MG63 (cell line): Measurements from ENCODE around the gene ZNF331. TPM values are rescaled to one million over a fixed set of nuclear protein-coding genes. Genes with fewer than 3 reads are reported as not detected.
"Not testable (repeated sequence)": the region's sequence is repeated elsewhere in the genome, so short reads cannot be mapped to it uniquely, and the experiment has no call there.

Experiments used
- DNase-seq: peaks from one replicate; pipeline ENCODE4 v3.0.0-alpha.2; 2020
- H3K27me3 ChIP-seq: fragments of 250-450 bp; sonication (Bioruptor Pico); 2 replicates; pipeline ENCODE4 v1.5.1; 2020; ENCODE audit warnings: mild to moderate bottlenecking, moderate library complexity
- H3K36me3 ChIP-seq: fragments of 250-450 bp; sonication (Bioruptor Pico); 2 replicates; pipeline ENCODE4 v1.5.1; 2020; ENCODE audit warnings: mild to moderate bottlenecking, moderate library complexity
- H3K4me3 ChIP-seq: fragments of 250-450 bp; sonication (Bioruptor Pico); 2 replicates; pipeline ENCODE4 v1.5.1; 2020; ENCODE audit warnings: mild to moderate bottlenecking, moderate library complexity
- H3K9me3 ChIP-seq: fragments of 250-450 bp; sonication (Bioruptor Pico); 2 replicates; pipeline ENCODE4 v1.5.1; 2020; ENCODE audit warnings: mild to moderate bottlenecking, moderate library complexity
- total RNA-seq: library from RNA; depleted of rRNA; stranded (reverse); fragments of >200 nt; shearing (Covaris generic); gene quantifications from 2 replicates; pipeline ENCODE4 v1.2.3, GENCODE V29; 2014; ENCODE audit warnings: low replicate concordance; rRNA removed

ZNF331 gene
- total RNA-seq: 2.6 and 11.9 TPM in 2 replicates

DNA sequence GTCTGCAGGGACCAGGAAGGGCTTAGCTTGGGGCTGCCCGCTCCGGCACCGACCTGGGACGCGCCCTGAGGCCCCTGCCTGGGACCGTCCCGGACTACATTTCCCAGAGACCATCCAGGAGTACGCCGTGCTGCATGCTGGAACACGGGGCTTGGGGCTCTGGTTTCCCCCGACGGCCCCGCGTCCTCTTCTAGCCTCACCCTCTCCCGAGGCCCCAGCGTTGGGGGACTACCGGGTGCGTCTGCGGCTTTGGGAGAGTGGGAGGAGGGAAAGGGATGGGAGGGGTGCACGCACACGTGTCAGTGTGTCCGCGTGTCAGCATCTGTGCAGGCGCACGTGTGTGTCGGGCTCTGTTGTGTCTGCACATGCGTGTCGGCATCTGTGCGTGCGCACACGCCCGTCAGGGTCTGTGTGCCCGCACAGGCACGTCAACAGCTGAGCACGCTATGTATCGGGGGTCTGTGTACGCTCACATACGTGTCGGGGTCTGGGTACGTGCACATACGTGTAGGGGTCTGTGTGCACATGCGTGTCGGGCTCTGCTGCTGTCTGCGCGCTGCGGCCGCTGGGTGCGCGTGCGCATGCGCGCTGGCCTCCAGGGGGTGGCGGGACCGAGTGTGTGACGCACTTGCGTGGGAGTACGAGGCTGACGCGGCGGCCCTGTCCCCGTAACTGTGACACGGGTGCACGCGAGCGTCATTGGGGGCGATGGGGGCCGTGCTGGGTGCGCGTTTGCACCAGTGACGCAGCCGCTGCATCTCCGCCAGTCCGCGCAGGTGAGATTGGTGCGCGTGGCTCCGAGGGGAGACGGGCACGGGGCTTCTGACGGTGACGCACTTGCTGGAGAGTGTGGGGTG is at the start of gene ZNF331:
ZNF331 (plus strand) TSS at position 625 of the 857 bp plus-strand sequence. CDS start 31,232 bp downstream, outside the sequence.
- DNase-seq: peak; percentile 60

GRCh38 chr19:53492153-53492552 is 45.8 kb upstream of the ZNF331 start:
- DNase-seq: no peak
- H3K4me3 ChIP-seq: no peak overlapping the region

More for the DNA sequence above, at the start of gene ZNF331:
- Histone ChIP-seq H3K4me3 (peak within 1 kb of the TSS; percentile 53), H3K27me3 (no peaks in the 10 kb centered on the region), H3K36me3 (no peaks in the 10 kb centered on the region), H3K9me3 (no peaks in the 10 kb centered on the region)

GRCh38 chr19:53497311-53498023 is 40.5 kb upstream of the ZNF331 start:
- not testable (repeated sequence) for H3K4me3 ChIP-seq, DNase-seq, H3K27me3 ChIP-seq, H3K36me3 ChIP-seq, H3K9me3 ChIP-seq

More at GRCh38 chr19:53492153-53492552, 45.8 kb upstream of the ZNF331 start:
- no peaks in the 10 kb centered on the region for H3K36me3 ChIP-seq
- no peaks in the 10 kb centered on the region for H3K27me3 ChIP-seq
- peaks cover 3% of the 10 kb centered on the region; the same call in 1 of the 2 replicates for H3K9me3 ChIP-seq

DNA sequence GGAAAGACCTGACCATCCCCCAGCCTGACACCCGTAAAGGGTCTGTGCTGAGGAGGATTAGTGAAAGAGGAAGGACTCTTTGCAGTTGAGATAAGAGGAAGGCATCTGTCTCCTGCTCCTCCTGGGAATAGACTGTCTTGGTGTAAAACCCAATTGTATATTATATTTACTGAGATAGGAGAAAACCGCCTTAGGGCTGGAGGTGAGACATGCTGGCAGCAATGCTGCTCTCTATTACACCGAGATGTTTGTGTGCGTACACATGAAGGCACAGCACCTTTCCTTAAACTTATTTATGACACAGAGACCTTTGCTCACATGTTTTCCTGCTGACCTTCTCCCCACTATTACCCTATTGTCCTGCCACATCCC is 39.9 kb upstream of the ZNF331 start:
- not testable (repeated sequence) for H3K4me3 ChIP-seq, H3K27me3 ChIP-seq, H3K36me3 ChIP-seq, H3K9me3 ChIP-seq, DNase-seq

DNA sequence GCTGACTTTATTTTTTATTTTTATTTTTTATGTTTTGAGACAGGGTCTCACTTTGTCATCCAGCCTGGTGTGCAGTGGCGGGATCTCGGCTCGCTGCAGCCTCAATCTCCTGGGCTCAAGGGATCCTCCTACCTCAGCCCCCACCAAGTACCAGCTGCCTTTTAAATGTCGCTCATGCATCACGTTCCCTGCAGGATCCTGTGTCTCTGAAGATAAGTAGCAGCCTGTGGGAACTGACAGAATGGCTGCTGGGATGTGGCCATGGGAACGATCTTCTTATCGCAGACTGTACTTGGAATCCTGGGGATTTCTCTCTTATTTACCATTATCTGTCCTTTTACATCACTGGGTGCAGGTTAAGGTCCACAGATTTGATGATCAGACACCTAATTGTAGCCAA is 34.8 kb upstream of the ZNF331 start:
- not testable (repeated sequence) for H3K9me3 ChIP-seq, DNase-seq, H3K27me3 ChIP-seq, H3K4me3 ChIP-seq, H3K36me3 ChIP-seq

DNA sequence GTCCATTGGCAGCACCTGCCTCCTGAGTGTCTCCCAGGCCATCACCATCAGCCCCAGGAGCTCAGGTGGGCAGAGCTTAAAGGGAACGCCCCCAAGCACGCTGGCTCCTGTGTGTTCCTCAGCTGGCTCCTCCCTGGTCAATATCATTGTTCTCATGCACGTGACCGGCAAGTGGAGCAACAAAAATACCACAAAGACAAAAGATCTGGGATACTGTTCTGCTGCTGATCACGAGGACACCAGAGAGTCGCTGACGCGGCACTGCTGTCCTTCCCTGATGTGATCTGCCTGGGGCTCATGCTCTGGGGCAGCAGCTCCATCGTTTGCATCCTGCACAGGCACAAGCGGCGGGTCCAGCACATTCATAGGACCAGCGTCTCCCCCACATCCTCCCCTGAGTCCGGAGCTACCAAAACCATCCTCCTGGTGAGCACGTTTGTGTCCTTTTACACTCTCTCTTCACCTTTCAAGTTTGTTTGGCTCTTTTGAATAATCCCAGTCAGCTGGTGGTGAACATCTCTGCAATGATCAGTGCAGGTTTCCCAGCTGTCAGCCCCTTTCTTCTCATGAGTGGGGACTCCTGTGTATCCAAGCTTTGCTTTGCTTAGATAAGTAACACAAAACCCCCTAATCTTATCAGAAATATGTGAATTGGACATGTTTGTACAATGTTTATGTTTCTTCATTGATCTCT is 34.1 kb upstream of the ZNF331 start:
- DNase-seq: not testable (repeated sequence)

DNA sequence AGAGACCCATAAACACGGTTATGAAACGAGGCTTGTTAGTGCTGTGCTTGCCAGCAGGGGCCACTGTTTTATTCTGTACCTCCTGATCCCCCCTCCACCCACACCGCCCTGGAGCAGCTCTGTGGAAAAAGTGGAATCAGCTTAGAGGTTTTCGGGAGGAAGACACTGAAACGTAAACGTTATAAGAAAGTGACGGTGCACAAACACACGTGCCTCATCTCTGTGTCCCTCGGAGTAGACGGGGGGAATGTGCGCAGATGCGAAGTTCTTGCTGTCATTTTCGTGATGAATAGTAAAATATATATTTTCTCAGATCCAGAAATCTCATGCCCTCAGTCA is 33.6 kb upstream of the ZNF331 start:
- H3K27me3 ChIP-seq, H3K36me3 ChIP-seq, DNase-seq, H3K9me3 ChIP-seq, H3K4me3 ChIP-seq: not testable (repeated sequence)

More for the DNA sequence above, 34.1 kb upstream of the ZNF331 start:
- not testable (repeated sequence) for H3K4me3 ChIP-seq, H3K27me3 ChIP-seq, H3K36me3 ChIP-seq, H3K9me3 ChIP-seq

- H3K27me3 ChIP-seq: peaks cover 6% of the 10 kb centered on the region; the same call in 1 of the 2 replicates
- H3K36me3 ChIP-seq: no peaks in the 10 kb centered on the region
- H3K9me3 ChIP-seq: 0 out of 2 replicates have a peak, but pooled peaks cover 1% of the 10 kb centered on the region
- no peak overlapping the region for H3K4me3 ChIP-seq
- no peak for DNase-seq
Observed at GRCh38 chr19:53504885-53505284, 33.1 kb upstream of the ZNF331 start.

GRCh38 chr19:53506728-53507127 is 31.2 kb upstream of the ZNF331 start:
- no peak for DNase-seq

GRCh38 chr19:53507523-53508442 is 30.2 kb upstream of the ZNF331 start:
- Histone ChIP-seq H3K4me3 (no peak overlapping the region), H3K27me3 (peaks cover 6% of the 10 kb centered on the region; the same call in 1 of the 2 replicates), H3K9me3 (0 out of 2 replicates have a peak, but pooled peaks cover 1% of the 10 kb centered on the region), H3K36me3 (no peaks in the 10 kb centered on the region)
- no peak for DNase-seq

More at GRCh38 chr19:53506728-53507127, 31.2 kb upstream of the ZNF331 start:
- H3K36me3 ChIP-seq: no peaks in the 10 kb centered on the region
- peaks cover 6% of the 10 kb centered on the region; the same call in 1 of the 2 replicates for H3K27me3 ChIP-seq
- no peak overlapping the region for H3K4me3 ChIP-seq
- 0 out of 2 replicates have a peak, but pooled peaks cover 1% of the 10 kb centered on the region for H3K9me3 ChIP-seq

DNA sequence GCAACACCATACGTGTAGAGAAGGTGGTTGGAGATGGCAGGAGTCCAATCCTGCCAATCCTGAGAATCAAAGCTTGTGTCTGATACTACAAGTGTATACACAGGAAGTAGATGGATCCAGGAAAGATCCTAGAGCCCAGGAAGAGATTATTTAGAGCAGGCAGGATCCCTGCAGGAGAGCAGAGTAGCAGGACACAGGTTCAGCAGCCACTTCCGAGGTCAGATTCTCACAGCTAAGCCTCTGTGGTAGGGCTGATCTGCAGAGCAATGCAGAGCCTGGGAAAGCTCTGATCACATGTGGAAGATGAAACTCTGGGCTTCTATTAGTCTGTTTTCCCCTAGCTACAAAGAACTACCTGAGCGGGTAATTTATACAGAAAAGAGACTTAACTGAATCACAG is 28.5 kb upstream of the ZNF331 start:
- no peak overlapping the region for H3K4me3 ChIP-seq
- no peak for DNase-seq
- H3K36me3 ChIP-seq: no peaks in the 10 kb centered on the region
- 0 out of 2 replicates have a peak, but pooled peaks cover 1% of the 10 kb centered on the region for H3K9me3 ChIP-seq
- H3K27me3 ChIP-seq: peaks cover 5% of the 10 kb centered on the region; the same call in 1 of the 2 replicates

GRCh38 chr19:53509845-53510244 is 28.1 kb upstream of the ZNF331 start:
- no peak for DNase-seq
- Histone ChIP-seq H3K36me3 (no peaks in the 10 kb centered on the region), H3K27me3 (peaks cover under 1% of the 10 kb centered on the region; the same call in 1 of the 2 replicates), H3K9me3 (0 out of 2 replicates have a peak, but pooled peaks cover 1% of the 10 kb centered on the region), H3K4me3 (no peak overlapping the region)

DNA sequence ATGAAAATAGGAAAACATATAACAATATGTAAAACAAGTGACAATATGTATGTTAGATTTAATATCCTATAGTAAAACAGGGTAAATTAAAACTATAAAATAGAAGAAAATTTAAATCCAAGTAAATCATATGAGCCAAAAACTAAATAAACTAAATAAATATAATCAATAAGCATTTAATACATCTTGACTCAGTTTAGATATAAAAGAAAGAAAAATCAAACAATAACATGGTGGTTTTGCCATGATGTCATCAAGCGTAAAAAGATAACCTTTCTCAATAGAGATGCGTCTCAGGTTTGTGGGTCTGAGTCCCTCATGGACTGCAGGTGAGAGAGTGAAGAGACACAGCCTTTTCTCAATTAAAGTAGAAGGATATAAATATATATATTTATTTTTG is 26.6 kb upstream of the ZNF331 start:
- no peak for DNase-seq

GRCh38 chr19:53511933-53512374 is 26.0 kb upstream of the ZNF331 start:
- peak; percentile 31 for DNase-seq
- Histone ChIP-seq H3K36me3 (no peaks in the 10 kb centered on the region), H3K27me3 (no peaks in the 10 kb centered on the region), H3K9me3 (no peaks in the 10 kb centered on the region), H3K4me3 (no peak overlapping the region)

More for the DNA sequence above, 26.6 kb upstream of the ZNF331 start:
- no peaks in the 10 kb centered on the region for H3K36me3 ChIP-seq
- H3K4me3 ChIP-seq: no peak overlapping the region
- H3K27me3 ChIP-seq: no peaks in the 10 kb centered on the region
- H3K9me3 ChIP-seq: 0 out of 2 replicates have a peak, but pooled peaks cover 1% of the 10 kb centered on the region

DNA sequence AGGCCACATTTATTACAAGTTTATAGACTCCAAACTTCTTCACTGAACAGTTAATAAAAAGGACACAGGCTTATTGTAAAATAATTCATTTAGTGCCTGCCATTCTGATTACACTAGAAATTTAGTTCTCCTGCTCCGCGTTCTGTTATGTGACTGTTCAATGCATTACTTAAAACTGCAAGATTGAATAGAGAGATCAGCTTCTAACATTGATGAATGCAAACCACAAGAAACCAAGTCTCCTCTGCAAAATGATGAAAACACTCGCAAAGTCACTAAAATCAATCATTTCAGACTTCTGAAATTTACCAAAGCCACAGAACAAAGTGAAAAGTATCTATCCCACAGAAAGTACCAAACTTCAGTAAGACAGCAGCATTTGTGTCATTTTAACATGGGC is 22.9 kb upstream of the ZNF331 start:
- not testable (repeated sequence) for DNase-seq, H3K9me3 ChIP-seq, H3K27me3 ChIP-seq, H3K4me3 ChIP-seq, H3K36me3 ChIP-seq
